Liver (tissue), 3 donors: Measurements from ENCODE around the gene CDC16.

Source experiments
- EGR1 ChIP-seq, 2 donors: IDR thresholded peaks; 2 replicates each; pipeline ENCODE4 v1.6.1; 2016 to 2018; ENCODE audit warnings: antibody characterized with exemption in 2 of 2, low read depth in 2 of 2
- FOXA1 ChIP-seq: IDR thresholded peaks from 2 replicates; pipeline ENCODE4 v1.6.1; 2016; ENCODE audit warnings: antibody characterized with exemption
- GABPA ChIP-seq, 2 donors: IDR thresholded peaks in 1 of 2; conservative IDR thresholded peaks in 1 of 2; 2 replicates each; pipeline ENCODE4 v1.6.1; 2016; ENCODE audit warnings: antibody characterized with exemption in 2 of 2, mild to moderate bottlenecking in 1 of 2, moderate library complexity in 1 of 2
- JUND ChIP-seq, 2 donors: IDR thresholded peaks; 2 replicates each; pipeline ENCODE4 v1.6.1; 2016; ENCODE audit warnings: antibody characterized with exemption in 2 of 2
- RAD21 ChIP-seq, 2 donors: IDR thresholded peaks; 2 replicates each; pipeline ENCODE4 v1.6.1; 2016; ENCODE audit warnings: antibody characterized with exemption in 2 of 2, mild to moderate bottlenecking in 2 of 2
- REST ChIP-seq: IDR thresholded peaks from 2 replicates; pipeline ENCODE4 v1.6.1; 2016; ENCODE audit warnings: antibody characterized with exemption, mild to moderate bottlenecking
- SP1 ChIP-seq: IDR thresholded peaks from 2 replicates; pipeline ENCODE4 v1.6.1; 2018; ENCODE audit warnings: antibody characterized with exemption, mild to moderate bottlenecking
- TAF1 ChIP-seq: conservative IDR thresholded peaks from 2 replicates; pipeline ENCODE4 v1.6.1; 2016; ENCODE audit warnings: antibody characterized with exemption, mild to moderate bottlenecking
- YY1 ChIP-seq: IDR thresholded peaks from 2 replicates; pipeline ENCODE4 v1.6.1; 2016; ENCODE audit warnings: antibody characterized with exemption, mild to moderate bottlenecking
- TF ChIP-seq, protein P1 (sequence below): fragments of 150-350 bp; IDR thresholded peaks from 2 replicates; pipeline ENCODE4 v1.5.1; 2017; ENCODE audit warnings: improper control_type of control experiment, low read depth, low read length; ENCODE audit not compliant: missing input control
- TF ChIP-seq, protein P2 (sequence below): IDR thresholded peaks from 2 replicates; pipeline ENCODE4 v1.6.1; 2016; ENCODE audit warnings: antibody characterized with exemption
- donor health status: healthy.
- donor health status: healthy.

DNA sequence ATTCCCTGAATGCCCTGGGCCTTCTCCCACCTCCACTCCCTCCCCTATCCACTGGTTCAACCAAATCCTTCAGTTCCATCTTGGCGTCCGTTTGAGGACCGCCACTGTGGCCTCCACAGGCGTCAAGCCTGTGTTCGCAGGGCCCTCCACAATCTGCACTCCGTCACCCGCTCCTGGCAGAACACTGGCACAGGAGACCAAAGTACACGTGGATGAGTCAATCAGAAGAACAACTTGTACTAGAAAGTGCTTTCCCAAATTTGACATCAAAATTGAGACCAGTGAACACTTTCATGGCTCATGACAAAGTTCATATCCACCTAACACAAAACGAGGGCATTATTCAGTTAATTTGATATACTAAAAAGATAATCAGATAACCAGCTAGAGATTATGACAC lies 6.5 kb upstream of the CDC16 start:
- TF ChIP-seq, protein P1, sequence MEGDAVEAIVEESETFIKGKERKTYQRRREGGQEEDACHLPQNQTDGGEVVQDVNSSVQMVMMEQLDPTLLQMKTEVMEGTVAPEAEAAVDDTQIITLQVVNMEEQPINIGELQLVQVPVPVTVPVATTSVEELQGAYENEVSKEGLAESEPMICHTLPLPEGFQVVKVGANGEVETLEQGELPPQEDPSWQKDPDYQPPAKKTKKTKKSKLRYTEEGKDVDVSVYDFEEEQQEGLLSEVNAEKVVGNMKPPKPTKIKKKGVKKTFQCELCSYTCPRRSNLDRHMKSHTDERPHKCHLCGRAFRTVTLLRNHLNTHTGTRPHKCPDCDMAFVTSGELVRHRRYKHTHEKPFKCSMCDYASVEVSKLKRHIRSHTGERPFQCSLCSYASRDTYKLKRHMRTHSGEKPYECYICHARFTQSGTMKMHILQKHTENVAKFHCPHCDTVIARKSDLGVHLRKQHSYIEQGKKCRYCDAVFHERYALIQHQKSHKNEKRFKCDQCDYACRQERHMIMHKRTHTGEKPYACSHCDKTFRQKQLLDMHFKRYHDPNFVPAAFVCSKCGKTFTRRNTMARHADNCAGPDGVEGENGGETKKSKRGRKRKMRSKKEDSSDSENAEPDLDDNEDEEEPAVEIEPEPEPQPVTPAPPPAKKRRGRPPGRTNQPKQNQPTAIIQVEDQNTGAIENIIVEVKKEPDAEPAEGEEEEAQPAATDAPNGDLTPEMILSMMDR, result no peak
- TF ChIP-seq REST (peak; percentile 68), GABPA (IDR thresholded peaks at IDR 0.05 in 1 of 2, conservative IDR thresholded peaks at IDR 0.05 in 1 of 2) (peak in 1 of 2 donors; percentile 61), YY1 (peak; percentile 76), TAF1 (no peak), EGR1 (IDR thresholded peaks at IDR 0.05; ENCODE audit: low read depth in 2 of 2) (peak in 1 of 2 donors; percentile 49), JUND (IDR thresholded peaks at IDR 0.05) (peak; percentile 73 to 83), SP1 (peak; percentile 98), FOXA1 (no peak), RAD21 (IDR thresholded peaks at IDR 0.05) (peak in 1 of 2 donors; percentile 30)
- TF ChIP-seq, protein P2, sequence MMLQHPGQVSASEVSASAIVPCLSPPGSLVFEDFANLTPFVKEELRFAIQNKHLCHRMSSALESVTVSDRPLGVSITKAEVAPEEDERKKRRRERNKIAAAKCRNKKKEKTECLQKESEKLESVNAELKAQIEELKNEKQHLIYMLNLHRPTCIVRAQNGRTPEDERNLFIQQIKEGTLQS, result peak; percentile 80
